Effector memory CD4-positive, alpha-beta T cell (primary cell): ENCODE measurements around the gene TSPAN5.

Experiments
- DNase-seq, 3 donors: peaks; one replicate each; pipeline ENCODE4 v3.0.0-alpha.2; 2020
- H3K27ac ChIP-seq: 2 replicates; pipeline ENCODE4 v1.7.0; 2013; ENCODE audit warnings: mild to moderate bottlenecking, low read length, moderate library complexity; ENCODE audit not compliant: insufficient read depth, poor library complexity, severe bottlenecking
- H3K27me3 ChIP-seq: replicated peaks from 2 replicates; pipeline ENCODE4 v1.7.0; 2013; ENCODE audit warnings: mild to moderate bottlenecking, low read length; ENCODE audit not compliant: insufficient read depth, control insufficient read depth, poor library complexity, severe bottlenecking
- H3K36me3 ChIP-seq: 2 replicates; pipeline ENCODE4 v1.7.0; 2013; ENCODE audit warnings: mild to moderate bottlenecking, low read length, moderate library complexity; ENCODE audit not compliant: control insufficient read depth, insufficient read depth
- H3K4me1 ChIP-seq: 2 replicates; pipeline ENCODE4 v1.7.0; 2013; ENCODE audit warnings: low read length, mild to moderate bottlenecking; ENCODE audit not compliant: control insufficient read depth, insufficient read depth, poor library complexity, severe bottlenecking
- H3K4me3 ChIP-seq: 2 replicates; pipeline ENCODE4 v1.7.0; 2013; ENCODE audit warnings: low read length, low read depth, mild to moderate bottlenecking; ENCODE audit not compliant: insufficient read depth, poor library complexity, severe bottlenecking
- H3K9me3 ChIP-seq: 2 replicates; pipeline ENCODE4 v1.7.0; 2013; ENCODE audit warnings: mild to moderate bottlenecking, low read length, moderate library complexity; ENCODE audit not compliant: control insufficient read depth

Gene TSPAN5

GRCh38 chr4:98688411-98689290 lies 30.2 kb upstream of the TSPAN5 start:
- Histone ChIP-seq H3K9me3 (no peaks in the 10 kb centered on the region), H3K36me3 (no peaks in the 10 kb centered on the region), H3K27me3 (no peaks in the 10 kb centered on the region), H3K4me1 (peaks cover 29% of the 10 kb centered on the region), H3K4me3 (peak overlapping the region; percentile 23), H3K27ac (peak overlapping the region; percentile 54)
- DNase-seq = no peak

GRCh38 chr4:98687876-98688275 lies 29.5 kb upstream of the TSPAN5 start:
- H3K27ac ChIP-seq = no peak overlapping the region
- no peaks in the 10 kb centered on the region for H3K9me3 ChIP-seq
- no peak for DNase-seq
- peaks cover 29% of the 10 kb centered on the region for H3K4me1 ChIP-seq
- no peaks in the 10 kb centered on the region for H3K36me3 ChIP-seq
- H3K27me3 ChIP-seq = no peaks in the 10 kb centered on the region
- H3K4me3 ChIP-seq = no peak overlapping the region

- no peaks in the 10 kb centered on the region for H3K9me3 ChIP-seq
- no peaks in the 10 kb centered on the region for H3K36me3 ChIP-seq
- H3K27ac ChIP-seq = no peak overlapping the region
- H3K27me3 ChIP-seq = no peaks in the 10 kb centered on the region
- H3K4me3 ChIP-seq = no peak overlapping the region
- peaks cover 29% of the 10 kb centered on the region for H3K4me1 ChIP-seq
- DNase-seq = no peak
These were observed 28.4 kb upstream of the TSPAN5 start for GRCh38 chr4:98686847-98687246.

GRCh38 chr4:98686043-98686707 lies 27.8 kb upstream of the TSPAN5 start:
- Histone ChIP-seq H3K4me3 (no peak overlapping the region), H3K4me1 (peaks cover 29% of the 10 kb centered on the region), H3K27me3 (no peaks in the 10 kb centered on the region), H3K36me3 (no peaks in the 10 kb centered on the region), H3K27ac (no peak overlapping the region), H3K9me3 (no peaks in the 10 kb centered on the region)
- DNase-seq = no peak

- no peak for DNase-seq
- Histone ChIP-seq H3K27ac (no peak overlapping the region), H3K9me3 (no peaks in the 10 kb centered on the region)
These were observed 27.0 kb upstream of the TSPAN5 start for GRCh38 chr4:98685225-98686042.

GRCh38 chr4:98682719-98683118 lies 24.3 kb upstream of the TSPAN5 start:
- H3K9me3 ChIP-seq = no peaks in the 10 kb centered on the region
- DNase-seq = no peak
- no peak overlapping the region for H3K4me3 ChIP-seq
- no peak overlapping the region for H3K27ac ChIP-seq
- H3K27me3 ChIP-seq = no peaks in the 10 kb centered on the region
- H3K4me1 ChIP-seq = peaks cover 8% of the 10 kb centered on the region
- H3K36me3 ChIP-seq = no peaks in the 10 kb centered on the region

More at GRCh38 chr4:98685225-98686042, 27.0 kb upstream of the TSPAN5 start:
- H3K36me3 ChIP-seq = no peaks in the 10 kb centered on the region
- no peaks in the 10 kb centered on the region for H3K27me3 ChIP-seq
- H3K4me3 ChIP-seq = no peak overlapping the region
- H3K4me1 ChIP-seq = peaks cover 29% of the 10 kb centered on the region

- Histone ChIP-seq H3K4me3 (no peak overlapping the region), H3K9me3 (no peaks in the 10 kb centered on the region), H3K36me3 (no peaks in the 10 kb centered on the region), H3K27me3 (no peaks in the 10 kb centered on the region), H3K27ac (no peak overlapping the region), H3K4me1 (no peaks in the 10 kb centered on the region)
- DNase-seq = no peak
These were observed 22.4 kb upstream of the TSPAN5 start for GRCh38 chr4:98680806-98681205.

GRCh38 chr4:98679738-98680137 lies 21.3 kb upstream of the TSPAN5 start:
- DNase-seq = no peak
- Histone ChIP-seq H3K36me3 (no peaks in the 10 kb centered on the region), H3K27me3 (no peaks in the 10 kb centered on the region), H3K9me3 (no peaks in the 10 kb centered on the region), H3K4me3 (no peak overlapping the region), H3K4me1 (no peaks in the 10 kb centered on the region), H3K27ac (no peak overlapping the region)

- no peak for DNase-seq
- H3K9me3 ChIP-seq = no peaks in the 10 kb centered on the region
- H3K4me1 ChIP-seq = no peaks in the 10 kb centered on the region
- H3K4me3 ChIP-seq = no peak overlapping the region
- H3K27me3 ChIP-seq = no peaks in the 10 kb centered on the region
- no peaks in the 10 kb centered on the region for H3K36me3 ChIP-seq
- no peak overlapping the region for H3K27ac ChIP-seq
These were observed 19.4 kb upstream of the TSPAN5 start for GRCh38 chr4:98677799-98678198.
